GM19238 (cell line): ENCODE results near the gene MTCH2.

Experiments used
- DNase-seq: peaks from one replicate; pipeline ENCODE4 v3.0.0; 2011; ENCODE audit warnings: low spot score; ENCODE audit not compliant: insufficient read length

The MTCH2 gene

DNA sequence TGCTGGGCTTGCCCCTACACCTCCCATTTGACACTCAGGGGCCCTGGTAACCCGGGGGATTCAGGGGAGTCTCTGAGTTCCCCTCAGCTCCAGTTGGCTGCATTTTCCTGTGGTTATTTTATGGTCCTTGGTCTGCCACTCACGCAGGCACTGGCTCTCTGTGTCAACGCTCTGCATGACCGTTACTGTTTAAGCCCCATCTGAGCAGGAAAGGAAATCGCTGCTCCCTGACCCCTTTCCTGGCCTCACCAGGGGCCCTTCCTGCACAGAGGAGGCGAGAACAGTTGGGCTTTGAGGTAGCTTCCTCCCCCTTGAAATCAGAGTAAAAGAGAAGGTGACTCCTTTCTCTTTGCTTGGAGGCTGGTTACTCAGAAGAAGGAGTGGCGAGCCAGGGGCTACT lies 50.6 kb downstream of the MTCH2 start:
- DNase-seq = no peak

DNA sequence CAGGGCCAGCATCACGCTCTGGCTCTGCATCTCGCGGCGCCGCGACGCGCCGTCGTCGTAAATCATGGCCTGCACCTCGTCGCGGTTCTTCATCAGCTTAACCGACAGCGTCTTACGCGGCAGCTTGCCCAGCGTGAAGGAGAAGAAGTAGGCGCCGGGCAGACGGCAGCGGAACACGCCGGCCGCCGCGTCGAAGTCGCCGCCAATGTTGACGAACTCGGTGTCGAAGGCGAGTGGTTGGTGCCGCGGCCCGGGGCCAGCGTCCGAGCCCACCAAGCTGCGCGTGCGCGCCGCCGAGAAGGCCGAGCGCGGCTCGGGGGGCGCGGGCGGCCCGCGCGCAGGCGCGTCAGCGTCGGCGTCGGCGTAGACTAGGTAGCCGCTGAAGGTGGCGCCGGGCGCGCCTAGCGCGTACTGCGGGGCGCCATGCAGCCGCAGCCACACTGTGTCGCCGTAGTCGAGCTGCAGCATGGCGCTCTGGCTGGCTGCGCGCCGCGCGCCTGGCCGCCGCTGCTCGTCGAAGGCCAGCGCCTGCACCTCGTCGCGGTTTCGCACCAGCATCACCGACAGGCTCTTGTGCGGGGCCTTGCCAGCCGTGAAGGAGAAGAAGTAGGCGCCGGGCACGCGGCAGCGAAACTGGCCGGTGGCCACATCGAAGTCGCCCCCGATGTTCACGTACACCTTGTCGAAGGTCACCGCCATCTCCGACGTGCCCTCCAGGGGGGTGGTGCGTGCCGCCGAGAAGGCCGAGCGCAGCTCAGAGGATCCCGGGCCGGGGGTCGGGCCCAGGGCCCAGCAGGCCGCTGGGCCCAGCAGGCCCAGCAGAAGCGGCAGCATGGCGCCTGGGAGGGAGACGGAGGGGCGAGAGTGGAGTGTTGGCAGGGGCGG lies 52.1 kb downstream of the MTCH2 start:
- no peak for DNase-seq

DNA sequence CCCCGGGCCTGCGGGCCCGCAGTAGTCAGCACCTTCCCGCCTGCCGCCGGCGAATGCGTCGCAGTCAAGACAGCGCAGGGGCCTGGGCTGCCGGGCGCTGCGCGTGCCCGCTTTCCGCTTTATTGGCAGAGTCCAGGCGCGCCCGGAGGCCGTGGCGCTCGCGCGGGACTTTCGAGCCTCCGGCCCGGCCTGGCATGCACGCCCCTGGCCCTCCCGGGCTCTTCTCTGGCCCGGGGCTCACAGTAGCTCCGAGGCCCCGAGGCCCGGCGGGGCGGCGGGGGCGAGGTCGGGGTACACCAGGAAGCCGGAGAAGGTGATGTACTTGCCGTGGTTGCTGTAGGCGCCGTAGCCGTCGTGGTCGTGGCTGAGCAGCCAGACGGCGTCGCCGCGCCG lies 52.8 kb downstream of the MTCH2 start:
- DNase-seq = no peak

DNA sequence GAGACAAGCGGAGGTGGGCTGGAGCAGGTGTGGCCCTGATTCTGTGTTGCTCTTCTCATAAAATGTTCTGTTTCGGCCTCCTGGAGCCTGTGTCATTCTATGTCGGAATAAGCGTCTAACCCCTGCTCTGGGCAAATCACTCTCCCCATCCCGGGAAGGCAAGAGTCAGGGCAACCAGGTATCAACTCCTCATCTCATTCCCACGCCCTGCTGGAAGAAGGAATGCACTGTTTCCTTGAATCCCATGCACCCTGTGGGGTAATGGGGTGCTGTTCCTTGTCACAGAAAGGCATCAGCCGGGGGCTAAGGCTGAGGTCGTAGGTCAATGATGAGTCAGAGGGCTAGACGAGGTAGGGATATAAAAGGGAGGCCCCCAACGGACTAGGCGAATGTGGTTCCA lies 53.2 kb downstream of the MTCH2 start:
- DNase-seq = no peak

DNA sequence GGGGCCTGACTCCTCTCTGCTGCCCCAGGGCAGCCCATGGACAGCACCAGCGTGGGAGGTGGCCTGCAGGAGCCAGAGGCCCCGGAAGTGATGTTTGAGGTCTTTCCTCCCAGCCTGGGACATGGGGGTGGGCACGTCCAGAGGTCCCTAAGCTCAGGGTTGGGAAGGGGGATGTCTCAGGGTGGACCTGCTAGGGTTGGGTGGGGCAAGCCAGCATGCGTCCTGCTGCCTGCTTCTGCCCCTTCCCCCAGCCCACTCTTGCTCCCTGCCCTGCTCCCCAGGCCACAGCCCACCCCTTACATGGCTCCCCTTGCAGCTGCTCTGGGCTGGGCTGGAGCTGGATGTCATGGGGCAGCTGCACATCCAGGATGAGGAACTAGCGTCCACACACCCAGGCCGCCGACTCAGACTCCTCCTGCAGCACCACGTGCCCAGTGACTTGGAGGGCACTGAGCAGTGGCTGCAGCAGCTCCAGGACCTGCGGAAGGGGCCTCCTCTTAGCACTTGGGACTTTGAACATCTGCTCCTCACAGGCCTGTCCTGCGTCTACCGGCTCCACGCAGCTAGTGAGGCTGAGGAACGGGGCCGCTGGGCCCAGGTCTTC lies 54.5 kb downstream of the MTCH2 start:
- no peak for DNase-seq

DNA sequence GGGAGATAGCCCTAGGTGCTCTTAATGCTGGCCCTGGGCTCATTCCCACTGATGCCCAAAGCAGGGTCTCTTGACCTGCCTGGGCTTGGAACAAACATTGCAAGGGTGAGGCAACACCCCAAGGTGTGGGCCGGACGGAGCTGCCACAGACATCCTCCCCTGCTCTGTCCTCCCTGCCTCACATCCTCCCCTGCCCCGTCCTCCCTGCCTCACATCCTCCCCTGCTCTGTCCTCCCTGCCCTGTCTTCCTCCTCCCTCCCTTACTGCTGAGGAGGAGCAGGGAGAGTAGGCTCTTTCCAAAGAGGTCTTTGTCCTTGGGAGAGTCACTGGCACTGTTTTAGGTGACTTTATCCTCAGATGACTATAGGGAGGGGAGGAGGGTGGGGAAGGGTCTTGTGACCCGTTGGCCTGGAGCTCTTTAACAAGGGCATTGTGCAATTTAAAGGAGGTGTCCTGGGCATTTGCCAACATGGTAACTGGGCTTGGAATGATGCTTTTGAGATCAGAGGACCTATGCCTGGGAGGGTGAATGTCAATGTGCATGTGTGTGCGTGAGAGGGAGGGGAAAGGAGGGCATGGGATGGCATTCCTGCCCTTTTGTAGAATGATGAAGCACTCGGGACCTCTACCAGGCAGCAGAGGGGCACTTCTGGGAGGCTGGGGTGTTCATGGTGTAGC lies 55.2 kb downstream of the MTCH2 start:
- no peak for DNase-seq

DNA sequence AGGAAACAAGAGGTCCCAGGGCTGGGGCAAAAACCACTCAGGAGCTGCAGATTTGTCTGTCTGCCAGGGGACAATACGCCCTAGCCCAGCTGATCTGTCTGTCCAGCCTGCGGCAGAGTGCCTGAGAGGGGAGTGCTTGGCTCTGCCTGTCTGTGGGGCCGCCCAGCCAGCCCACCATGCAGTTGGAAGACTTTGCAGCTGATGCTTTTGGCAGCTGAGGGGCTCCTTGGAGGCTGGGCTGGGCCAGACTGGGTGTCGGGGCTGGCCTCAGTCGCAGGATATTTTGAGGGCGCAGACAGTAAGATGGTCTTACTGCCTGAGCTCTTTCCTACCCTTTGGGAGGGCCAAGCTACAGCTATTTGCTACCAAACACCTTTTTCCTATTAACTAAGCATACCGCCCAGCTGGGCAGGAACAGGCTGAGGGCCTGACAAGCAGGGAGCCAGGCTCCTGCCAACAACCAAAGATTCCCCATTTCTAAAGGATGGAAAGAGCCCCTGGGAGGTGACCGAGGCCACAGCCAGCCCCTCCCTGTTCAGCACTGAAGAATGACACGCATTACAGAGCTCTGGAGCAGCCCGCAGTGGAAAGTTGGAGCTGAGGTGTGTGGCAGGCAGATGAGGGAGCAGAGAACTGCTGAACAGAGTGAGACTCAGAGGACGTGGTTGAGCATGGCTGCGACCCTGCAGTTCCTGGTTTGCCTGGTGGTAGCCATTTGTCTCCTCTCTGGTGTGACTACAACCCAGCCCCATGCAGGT lies 56.1 kb downstream of the MTCH2 start, which contains the start of gene FAM180B:
Gene FAM180B (plus strand): TSS at position 581 of the 758 bp plus-strand sequence. CDS start 91 bp downstream, at position 672.
- DNase-seq = no peak

DNA sequence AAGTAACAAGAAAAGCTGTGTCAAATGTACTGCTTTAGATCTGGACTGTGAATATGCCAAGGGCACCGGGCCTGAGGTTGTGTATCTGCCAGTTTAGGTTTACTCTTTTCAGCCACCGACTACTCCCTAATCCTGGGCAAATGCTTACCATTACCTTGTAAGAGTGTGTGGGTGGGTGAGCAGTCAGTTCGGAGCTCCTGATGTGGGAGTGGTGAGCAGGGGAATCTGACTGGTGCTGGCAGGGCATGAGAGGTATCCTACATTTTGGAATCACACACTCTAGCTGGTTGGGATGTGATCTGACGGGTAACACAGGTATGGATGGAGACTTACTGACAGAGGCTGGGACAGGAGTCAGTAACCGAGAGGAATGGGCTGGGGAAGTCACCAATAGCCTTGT lies 58.5 kb downstream of the MTCH2 start:
- DNase-seq = no peak

DNA sequence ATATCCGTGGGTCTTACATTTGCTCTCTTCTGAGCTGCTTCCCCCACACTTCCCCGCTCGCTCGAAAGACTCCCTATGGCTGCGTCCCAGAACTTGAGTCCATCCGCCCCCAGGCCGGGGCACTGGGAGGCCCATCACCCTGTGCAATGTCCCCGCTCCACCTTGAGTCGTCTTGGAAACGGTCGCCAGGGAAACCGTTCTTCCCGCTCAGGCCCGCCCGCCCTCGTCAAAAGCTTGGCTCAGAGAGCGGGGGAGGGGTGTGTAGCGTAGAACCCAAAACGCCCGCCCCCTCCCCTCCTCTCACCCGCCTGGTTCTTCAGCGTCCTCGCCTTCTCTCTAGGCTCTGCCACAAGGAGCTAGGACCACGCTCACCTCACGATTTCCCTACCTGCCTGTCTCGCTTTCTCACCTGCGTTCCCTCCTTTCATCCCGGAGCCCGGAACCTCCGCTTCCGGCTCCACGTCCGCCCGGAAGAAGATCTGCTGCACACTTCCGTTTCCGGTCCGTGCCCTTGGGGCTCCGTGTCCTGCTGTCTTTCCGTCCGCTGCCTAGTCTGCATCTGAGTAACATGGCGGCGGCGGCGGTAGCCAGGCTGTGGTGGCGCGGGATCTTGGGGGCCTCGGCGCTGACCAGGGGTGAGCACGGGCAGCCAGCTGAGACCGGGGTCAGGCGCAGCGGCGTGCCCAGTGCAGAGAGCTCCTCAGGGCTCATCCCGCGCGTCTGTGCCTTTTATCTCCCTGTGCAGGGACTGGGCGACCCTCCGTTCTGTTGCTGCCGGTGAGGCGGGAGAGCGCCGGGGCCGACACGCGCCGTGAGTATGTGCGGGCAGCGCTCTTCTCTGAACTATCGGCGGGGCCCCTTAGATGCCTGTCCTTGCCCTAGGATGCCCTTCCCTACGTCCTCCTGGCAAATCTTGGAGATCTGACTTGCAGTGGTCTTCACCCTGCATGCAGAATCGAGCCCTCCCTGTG lies 63.5 kb downstream of the MTCH2 start, which contains the start of the genes KBTBD4 and NDUFS3:
Gene KBTBD4 (minus strand): TSS at position 447 of the 971 bp plus-strand sequence. CDS start 19 bp downstream, at position 428.
Gene NDUFS3 (plus strand): TSS at position 551 of the 971 bp plus-strand sequence. CDS start 18 bp downstream, at position 569.
- DNase-seq = peak; percentile 88

DNA sequence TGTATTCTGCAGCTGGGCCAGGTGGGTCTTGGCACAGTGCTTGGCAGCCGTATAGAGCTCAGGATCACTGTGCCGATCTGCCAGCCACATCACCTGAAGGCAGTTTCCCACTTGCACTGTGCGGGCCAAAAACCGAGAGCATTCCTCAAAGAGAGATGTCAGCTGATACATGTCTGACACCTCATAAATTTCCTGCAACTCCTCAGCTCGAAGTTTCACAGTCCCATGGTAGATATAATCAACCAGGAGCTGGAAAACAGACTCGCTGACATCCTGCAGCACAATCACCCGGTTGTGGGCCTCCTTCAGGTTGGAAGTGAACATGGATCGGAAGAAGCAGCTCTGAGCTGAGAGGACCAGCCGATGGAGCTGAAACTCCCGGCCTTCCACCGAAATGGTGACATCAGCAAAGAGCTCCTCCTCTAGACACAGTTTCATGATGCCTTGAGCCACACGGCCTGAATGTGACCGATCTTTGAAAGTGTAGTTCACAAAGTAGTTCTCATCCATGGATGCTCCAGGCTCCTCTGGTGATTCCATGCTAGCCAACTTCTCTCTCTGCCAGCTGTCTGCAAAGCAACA lies 64.8 kb downstream of the MTCH2 start:
- DNase-seq = no peak

DNA sequence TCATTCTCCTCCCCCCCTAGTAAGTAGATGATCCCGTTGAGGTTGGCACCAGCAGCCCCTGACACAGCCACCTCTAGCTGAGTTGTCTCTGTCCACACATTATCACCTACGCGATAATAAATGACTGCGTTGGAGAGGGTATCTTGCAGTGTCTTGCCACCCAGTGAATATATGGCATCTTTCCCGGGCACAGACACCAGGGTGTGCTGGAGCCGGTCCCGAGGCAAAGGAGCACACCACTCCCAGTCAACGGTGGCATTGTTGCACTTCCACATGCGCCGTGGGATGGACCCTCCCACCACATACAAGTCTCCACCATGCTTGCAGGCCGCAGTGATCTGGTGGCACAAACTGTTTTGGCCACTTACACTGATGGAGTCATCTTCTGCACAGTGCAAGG lies 69.0 kb downstream of the MTCH2 start:
- DNase-seq = no peak

DNA sequence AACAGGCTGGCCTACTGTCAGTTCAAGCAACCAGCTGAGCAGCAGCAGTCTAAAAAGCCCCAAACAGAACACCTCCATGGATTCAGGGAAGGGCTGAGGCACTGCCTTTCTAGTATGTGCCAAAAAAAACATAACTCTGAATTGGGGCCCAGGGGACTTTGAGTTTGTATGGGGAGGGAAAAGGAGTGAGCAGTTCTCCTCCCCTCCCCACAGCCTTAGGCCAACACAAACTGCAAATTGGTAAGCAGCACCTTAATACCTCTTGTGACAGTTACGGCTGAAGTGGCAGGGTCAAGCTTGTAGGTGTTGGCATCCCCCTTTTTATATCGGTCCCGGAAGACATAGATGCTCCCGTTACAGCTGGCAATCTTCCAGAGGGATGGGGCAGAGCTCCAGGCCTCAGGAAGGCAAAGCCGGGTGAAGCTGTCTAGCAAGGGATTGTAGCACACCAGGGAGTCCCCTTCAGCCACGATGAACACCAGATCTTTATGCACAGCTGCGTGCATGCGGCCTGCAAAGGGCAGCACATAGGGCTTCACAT lies 69.6 kb downstream of the MTCH2 start:
- DNase-seq = no peak

DNA sequence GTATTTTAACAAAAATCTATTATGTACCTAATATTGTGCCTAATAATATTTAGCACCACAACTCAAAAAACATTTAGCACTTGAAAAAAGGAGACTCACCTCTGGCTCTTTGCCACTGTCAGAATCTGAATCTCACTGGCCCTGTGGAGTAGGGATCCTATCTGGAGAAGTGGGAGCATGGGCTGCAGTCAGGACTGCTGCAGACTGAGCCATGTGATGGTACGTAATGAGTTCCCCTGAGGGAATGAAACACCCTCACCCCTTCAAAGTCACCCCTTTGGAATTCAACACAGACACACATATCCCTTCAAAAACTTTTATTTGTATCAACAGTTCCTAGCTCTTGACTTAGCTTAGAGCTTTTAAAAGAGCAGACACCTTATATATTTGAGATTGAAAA lies 70.5 kb downstream of the MTCH2 start:
- DNase-seq = no peak

DNA sequence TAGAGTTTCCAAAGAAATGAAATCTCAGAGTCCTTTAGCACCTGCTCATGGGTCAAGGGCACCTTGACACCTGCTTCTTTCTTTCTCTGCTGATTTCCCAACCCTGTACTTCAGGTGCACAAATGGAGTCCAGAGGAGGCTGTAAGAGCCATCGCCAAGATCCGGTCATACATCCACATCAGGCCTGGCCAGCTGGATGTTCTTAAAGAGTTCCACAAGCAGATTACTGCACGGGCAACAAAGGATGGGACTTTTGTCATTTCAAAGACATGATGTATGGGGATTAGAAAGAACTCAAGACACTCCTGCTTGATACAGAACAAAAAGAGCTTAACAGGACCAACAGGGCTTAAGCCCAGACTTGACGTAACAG lies 71.0 kb downstream of the MTCH2 start:
- DNase-seq = no peak

DNA sequence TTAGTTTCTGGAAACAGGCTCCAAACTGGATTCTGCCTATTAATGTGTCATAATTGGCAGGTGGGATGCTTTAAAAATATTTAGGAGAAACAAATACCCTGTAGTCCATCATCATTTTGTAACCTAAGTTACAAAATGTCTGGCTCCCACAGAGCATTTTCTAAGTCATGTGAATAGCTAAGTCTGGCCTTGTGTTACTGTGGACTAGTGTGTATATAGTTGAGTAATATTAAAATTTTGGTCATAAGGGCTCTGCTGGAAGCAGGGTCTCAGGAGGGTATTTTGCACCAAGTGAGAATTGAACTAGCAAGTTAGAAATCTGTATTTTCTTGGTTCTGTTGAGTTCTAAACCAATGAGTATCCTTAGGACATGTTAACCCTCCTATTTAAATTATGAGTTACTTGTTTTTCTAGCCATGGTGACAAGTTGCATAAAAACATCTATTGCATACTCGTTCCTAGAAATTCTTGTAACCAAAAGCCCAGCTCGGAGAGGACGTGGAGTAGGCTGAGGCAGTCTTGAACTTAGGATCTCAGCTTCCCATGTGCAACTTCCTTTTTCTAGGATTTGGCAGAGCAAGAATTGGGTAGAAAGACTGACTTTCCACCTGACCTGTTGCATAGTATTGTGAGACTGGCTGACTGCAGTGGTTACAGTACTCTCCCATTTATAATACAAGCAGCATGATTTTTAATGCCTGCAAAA lies 71.6 kb downstream of the MTCH2 start:
- DNase-seq = no peak

DNA sequence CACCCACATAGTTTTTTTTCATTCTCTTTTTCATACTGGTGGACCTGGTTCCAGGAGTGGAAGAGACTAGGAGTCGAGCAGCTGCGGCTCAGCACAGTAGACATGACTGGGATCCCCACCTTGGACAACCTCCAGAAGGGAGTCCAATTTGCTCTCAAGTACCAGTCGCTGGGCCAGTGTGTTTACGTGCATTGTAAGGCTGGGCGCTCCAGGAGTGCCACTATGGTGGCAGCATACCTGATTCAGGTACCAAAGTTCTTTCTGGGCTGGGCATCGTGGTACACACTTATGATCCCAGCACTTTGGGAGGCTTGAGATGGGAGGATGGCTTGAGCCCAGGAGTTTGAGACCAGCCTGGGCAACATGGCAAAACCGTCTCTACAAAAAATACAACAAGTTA lies 72.7 kb downstream of the MTCH2 start:
- DNase-seq = no peak
